PFSK-1 (cell line): ENCODE measurements around the gene TACC3.

Source experiments
- FOXP2 ChIP-seq: optimal IDR thresholded peaks from 2 replicates; pipeline ENCODE3; 2011; ENCODE audit warnings: borderline replicate concordance, control low read depth, inconsistent platforms; ENCODE audit not compliant: insufficient read depth; ENCODE audit errors: extremely low read length, extremely low read depth
- POLR2AphosphoS5 ChIP-seq: IDR thresholded peaks from 2 replicates; pipeline ENCODE4 v1.6.1; 2012; ENCODE audit warnings: low read depth, mild to moderate bottlenecking, control low read depth, low read length, moderate library complexity
- SIN3A ChIP-seq: IDR thresholded peaks from 2 replicates; pipeline ENCODE4 v1.6.1; 2012; ENCODE audit warnings: mild to moderate bottlenecking, low read length, moderate library complexity, borderline replicate concordance; ENCODE audit not compliant: insufficient read depth
- TAF1 ChIP-seq: IDR thresholded peaks from 2 replicates; pipeline ENCODE4 v1.6.1; 2012; ENCODE audit warnings: low read length, control low read depth, borderline replicate concordance; ENCODE audit not compliant: insufficient read depth
- TF ChIP-seq, protein P1 (sequence below), 2 experiments: IDR thresholded peaks; 2 replicates each; pipeline versions ENCODE4 v1.6.1 to v1.8.0; 2011 to 2012; ENCODE audit warnings: low read depth in 2 of 2, low read length in 2 of 2, control low read depth in 1 of 2, inconsistent platforms in 1 of 2, mild to moderate bottlenecking in 1 of 2, moderate library complexity in 1 of 2; ENCODE audit not compliant: insufficient read depth in 1 of 2

DNA sequence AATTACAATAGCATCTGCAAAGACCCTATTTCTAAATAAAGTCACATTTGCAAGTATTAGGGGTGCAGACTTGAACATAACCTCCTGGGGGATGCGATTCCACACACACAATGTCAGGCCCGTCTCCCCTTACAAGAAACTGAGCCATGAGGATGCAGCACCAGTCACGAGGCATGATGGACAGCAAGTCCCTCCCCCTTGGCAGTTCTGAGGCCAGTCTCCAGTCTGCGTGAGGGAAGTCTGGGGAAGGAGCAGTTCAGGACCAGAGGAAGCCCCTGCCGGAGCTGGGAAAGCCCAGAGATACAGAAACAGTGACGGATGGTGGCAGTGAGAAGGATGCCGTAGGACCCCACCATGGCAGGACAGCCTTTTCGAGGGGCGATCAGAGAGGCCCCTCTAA, 46.6 kb upstream of the TACC3 start:
- TF ChIP-seq FOXP2: no peak
- TF ChIP-seq POLR2AphosphoS5: no peak
- no peak for TF ChIP-seq TAF1
- TF ChIP-seq, protein P1, sequence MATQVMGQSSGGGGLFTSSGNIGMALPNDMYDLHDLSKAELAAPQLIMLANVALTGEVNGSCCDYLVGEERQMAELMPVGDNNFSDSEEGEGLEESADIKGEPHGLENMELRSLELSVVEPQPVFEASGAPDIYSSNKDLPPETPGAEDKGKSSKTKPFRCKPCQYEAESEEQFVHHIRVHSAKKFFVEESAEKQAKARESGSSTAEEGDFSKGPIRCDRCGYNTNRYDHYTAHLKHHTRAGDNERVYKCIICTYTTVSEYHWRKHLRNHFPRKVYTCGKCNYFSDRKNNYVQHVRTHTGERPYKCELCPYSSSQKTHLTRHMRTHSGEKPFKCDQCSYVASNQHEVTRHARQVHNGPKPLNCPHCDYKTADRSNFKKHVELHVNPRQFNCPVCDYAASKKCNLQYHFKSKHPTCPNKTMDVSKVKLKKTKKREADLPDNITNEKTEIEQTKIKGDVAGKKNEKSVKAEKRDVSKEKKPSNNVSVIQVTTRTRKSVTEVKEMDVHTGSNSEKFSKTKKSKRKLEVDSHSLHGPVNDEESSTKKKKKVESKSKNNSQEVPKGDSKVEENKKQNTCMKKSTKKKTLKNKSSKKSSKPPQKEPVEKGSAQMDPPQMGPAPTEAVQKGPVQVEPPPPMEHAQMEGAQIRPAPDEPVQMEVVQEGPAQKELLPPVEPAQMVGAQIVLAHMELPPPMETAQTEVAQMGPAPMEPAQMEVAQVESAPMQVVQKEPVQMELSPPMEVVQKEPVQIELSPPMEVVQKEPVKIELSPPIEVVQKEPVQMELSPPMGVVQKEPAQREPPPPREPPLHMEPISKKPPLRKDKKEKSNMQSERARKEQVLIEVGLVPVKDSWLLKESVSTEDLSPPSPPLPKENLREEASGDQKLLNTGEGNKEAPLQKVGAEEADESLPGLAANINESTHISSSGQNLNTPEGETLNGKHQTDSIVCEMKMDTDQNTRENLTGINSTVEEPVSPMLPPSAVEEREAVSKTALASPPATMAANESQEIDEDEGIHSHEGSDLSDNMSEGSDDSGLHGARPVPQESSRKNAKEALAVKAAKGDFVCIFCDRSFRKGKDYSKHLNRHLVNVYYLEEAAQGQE (IDR thresholded peaks at IDR 0.05; ENCODE audit: insufficient read depth in 1 of 2, low read depth in 2 of 2, low read length in 2 of 2): no peak
- no peak for TF ChIP-seq SIN3A
